DMS 273 treated with DMSO at 0.1 percent for 48 hours (cell line): ENCODE measurements around the gene CTDNEP1.
"Not testable (repeated sequence)": the region's sequence is repeated elsewhere in the genome, so short reads cannot be mapped to it uniquely, and the experiment has no call there.

Experiments used
- DNase-seq: peaks from one replicate; lab custom pipeline; 2025; lab: John Stamatoyannopoulos, UW

Gene CTDNEP1

GRCh38 chr17:7248796-7249195 is 2.7 kb downstream of the CTDNEP1 start:
- no peak for DNase-seq

GRCh38 chr17:7246779-7247178 is 4.8 kb downstream of the CTDNEP1 start:
- no peak for DNase-seq

- not testable (repeated sequence) for DNase-seq
Observed at GRCh38 chr17:7243838-7244237, 7.7 kb downstream of the CTDNEP1 start.

GRCh38 chr17:7243453-7243729 is 8.1 kb downstream of the CTDNEP1 start:
- DNase-seq: no peak

GRCh38 chr17:7242717-7243452 is 8.6 kb downstream of the CTDNEP1 start:
- peak; percentile 83 for DNase-seq

- peak; percentile 63 for DNase-seq
Observed at GRCh38 chr17:7241783-7242716, 9.5 kb downstream of the CTDNEP1 start, which contains the start of gene GABARAP. TSS of gene GABARAP (minus strand) at chr17:7242449. CDS start at chr17:7242330, 119 bp downstream.

GRCh38 chr17:7241090-7241733 is 10.3 kb downstream of the CTDNEP1 start:
- DNase-seq: no peak

- no peak for DNase-seq
Observed at GRCh38 chr17:7240375-7240774, 11.2 kb downstream of the CTDNEP1 start.

- DNase-seq: peak; percentile 96
Observed at GRCh38 chr17:7239091-7240027, 12.2 kb downstream of the CTDNEP1 start, which contains the start of gene PHF23. TSS of gene PHF23 (minus strand) at chr17:7239457. CDS start at chr17:7239279, 178 bp downstream.

GRCh38 chr17:7238420-7239090 is 13.0 kb downstream of the CTDNEP1 start:
- no peak for DNase-seq

GRCh38 chr17:7237761-7238419 is 13.6 kb downstream of the CTDNEP1 start:
- DNase-seq: no peak

GRCh38 chr17:7237266-7237760 is 14.2 kb downstream of the CTDNEP1 start:
- no peak for DNase-seq

GRCh38 chr17:7236808-7237207 is 14.7 kb downstream of the CTDNEP1 start:
- DNase-seq: no peak

GRCh38 chr17:7235693-7236665 is 15.6 kb downstream of the CTDNEP1 start:
- DNase-seq: no peak

GRCh38 chr17:7234083-7234951 is 17.2 kb downstream of the CTDNEP1 start, which contains the start of gene DVL2:
TSS of gene DVL2 (minus strand) at chr17:7234517. CDS start at chr17:7234262, 255 bp downstream.
- DNase-seq: peak; percentile 86

- DNase-seq: no peak
Observed at GRCh38 chr17:7233701-7234082, 17.8 kb downstream of the CTDNEP1 start.

- DNase-seq: no peak
Observed at GRCh38 chr17:7232114-7232513, 19.4 kb downstream of the CTDNEP1 start.

- DNase-seq: no peak
Observed at GRCh38 chr17:7229504-7229903, 22.0 kb downstream of the CTDNEP1 start.
